PFSK-1 (cell line): ENCODE measurements around the gene DEFB115.

Source experiments
- FOXP2 ChIP-seq: optimal IDR thresholded peaks from 2 replicates; pipeline ENCODE3; 2011; ENCODE audit warnings: borderline replicate concordance, control low read depth, inconsistent platforms; ENCODE audit not compliant: insufficient read depth; ENCODE audit errors: extremely low read length, extremely low read depth
- POLR2AphosphoS5 ChIP-seq: IDR thresholded peaks from 2 replicates; pipeline ENCODE4 v1.6.1; 2012; ENCODE audit warnings: low read depth, mild to moderate bottlenecking, control low read depth, low read length, moderate library complexity
- SIN3A ChIP-seq: IDR thresholded peaks from 2 replicates; pipeline ENCODE4 v1.6.1; 2012; ENCODE audit warnings: mild to moderate bottlenecking, low read length, moderate library complexity, borderline replicate concordance; ENCODE audit not compliant: insufficient read depth
- TAF1 ChIP-seq: IDR thresholded peaks from 2 replicates; pipeline ENCODE4 v1.6.1; 2012; ENCODE audit warnings: low read length, control low read depth, borderline replicate concordance; ENCODE audit not compliant: insufficient read depth
- TF ChIP-seq, protein P1 (sequence below), 2 experiments: IDR thresholded peaks; 2 replicates each; pipeline versions ENCODE4 v1.6.1 to v1.8.0; 2011 to 2012; ENCODE audit warnings: low read depth in 2 of 2, low read length in 2 of 2, control low read depth in 1 of 2, inconsistent platforms in 1 of 2, mild to moderate bottlenecking in 1 of 2, moderate library complexity in 1 of 2; ENCODE audit not compliant: insufficient read depth in 1 of 2

DEFB115 gene

DNA sequence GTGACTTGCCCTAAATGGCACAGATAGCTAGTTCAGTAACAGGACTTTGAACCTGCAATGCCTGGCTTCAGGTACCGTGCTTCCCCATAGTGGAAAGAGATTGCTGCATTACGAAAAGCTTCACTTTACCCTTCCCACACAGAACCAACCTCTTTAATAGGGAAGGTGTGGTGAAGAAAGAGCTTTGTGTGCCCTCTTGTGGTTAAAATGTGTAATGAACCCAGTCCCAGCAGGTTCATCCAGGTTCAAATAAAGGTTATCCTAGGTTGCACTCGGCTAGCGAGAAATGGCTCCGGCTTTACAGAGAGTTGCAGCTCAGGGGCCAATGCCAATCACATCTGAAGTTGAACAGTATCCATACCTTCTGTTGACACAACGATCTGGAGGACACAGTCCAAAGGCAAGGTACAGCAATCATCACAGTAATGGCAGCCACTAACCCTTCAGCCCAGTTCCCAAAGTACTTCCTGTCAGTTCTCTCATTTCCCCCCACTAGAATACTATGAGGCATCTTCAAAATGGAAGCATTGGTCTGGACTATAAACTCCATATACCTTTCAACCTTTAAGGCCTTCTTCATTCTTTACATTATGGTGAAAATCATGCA is 3.0 kb downstream of the DEFB115 start:
- TF ChIP-seq POLR2AphosphoS5 (no peak), SIN3A (no peak), FOXP2 (no peak), TAF1 (no peak)
- TF ChIP-seq, protein P1, sequence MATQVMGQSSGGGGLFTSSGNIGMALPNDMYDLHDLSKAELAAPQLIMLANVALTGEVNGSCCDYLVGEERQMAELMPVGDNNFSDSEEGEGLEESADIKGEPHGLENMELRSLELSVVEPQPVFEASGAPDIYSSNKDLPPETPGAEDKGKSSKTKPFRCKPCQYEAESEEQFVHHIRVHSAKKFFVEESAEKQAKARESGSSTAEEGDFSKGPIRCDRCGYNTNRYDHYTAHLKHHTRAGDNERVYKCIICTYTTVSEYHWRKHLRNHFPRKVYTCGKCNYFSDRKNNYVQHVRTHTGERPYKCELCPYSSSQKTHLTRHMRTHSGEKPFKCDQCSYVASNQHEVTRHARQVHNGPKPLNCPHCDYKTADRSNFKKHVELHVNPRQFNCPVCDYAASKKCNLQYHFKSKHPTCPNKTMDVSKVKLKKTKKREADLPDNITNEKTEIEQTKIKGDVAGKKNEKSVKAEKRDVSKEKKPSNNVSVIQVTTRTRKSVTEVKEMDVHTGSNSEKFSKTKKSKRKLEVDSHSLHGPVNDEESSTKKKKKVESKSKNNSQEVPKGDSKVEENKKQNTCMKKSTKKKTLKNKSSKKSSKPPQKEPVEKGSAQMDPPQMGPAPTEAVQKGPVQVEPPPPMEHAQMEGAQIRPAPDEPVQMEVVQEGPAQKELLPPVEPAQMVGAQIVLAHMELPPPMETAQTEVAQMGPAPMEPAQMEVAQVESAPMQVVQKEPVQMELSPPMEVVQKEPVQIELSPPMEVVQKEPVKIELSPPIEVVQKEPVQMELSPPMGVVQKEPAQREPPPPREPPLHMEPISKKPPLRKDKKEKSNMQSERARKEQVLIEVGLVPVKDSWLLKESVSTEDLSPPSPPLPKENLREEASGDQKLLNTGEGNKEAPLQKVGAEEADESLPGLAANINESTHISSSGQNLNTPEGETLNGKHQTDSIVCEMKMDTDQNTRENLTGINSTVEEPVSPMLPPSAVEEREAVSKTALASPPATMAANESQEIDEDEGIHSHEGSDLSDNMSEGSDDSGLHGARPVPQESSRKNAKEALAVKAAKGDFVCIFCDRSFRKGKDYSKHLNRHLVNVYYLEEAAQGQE (IDR thresholded peaks at IDR 0.05; ENCODE audit: insufficient read depth in 1 of 2, low read depth in 2 of 2, low read length in 2 of 2): no peak

DNA sequence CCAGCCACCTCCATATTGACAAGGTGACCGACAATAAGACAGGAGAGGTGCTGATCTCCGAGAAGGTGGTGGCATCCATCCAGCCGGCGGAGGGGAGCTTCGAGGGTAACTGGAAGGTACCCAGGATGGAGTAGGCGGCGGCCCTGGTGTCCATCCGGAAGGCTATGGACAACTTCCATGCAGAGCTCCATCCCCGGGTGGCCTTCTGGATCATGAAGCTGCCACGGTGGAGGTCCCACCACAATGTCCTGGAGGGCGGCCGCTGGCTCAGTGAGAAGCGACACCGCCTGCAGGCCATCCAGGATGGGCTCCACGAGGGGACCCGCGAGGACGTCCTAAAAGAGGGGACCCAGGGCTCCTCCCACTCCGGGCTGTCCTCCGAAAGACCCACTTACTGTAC is 17.0 kb downstream of the DEFB115 start:
- TF ChIP-seq FOXP2: no peak
- no peak for TF ChIP-seq POLR2AphosphoS5
- TF ChIP-seq SIN3A: no peak
- no peak for TF ChIP-seq TAF1
- TF ChIP-seq, protein P1 (IDR thresholded peaks at IDR 0.05; ENCODE audit: insufficient read depth in 1 of 2, low read depth in 2 of 2, low read length in 2 of 2): no peak

DNA sequence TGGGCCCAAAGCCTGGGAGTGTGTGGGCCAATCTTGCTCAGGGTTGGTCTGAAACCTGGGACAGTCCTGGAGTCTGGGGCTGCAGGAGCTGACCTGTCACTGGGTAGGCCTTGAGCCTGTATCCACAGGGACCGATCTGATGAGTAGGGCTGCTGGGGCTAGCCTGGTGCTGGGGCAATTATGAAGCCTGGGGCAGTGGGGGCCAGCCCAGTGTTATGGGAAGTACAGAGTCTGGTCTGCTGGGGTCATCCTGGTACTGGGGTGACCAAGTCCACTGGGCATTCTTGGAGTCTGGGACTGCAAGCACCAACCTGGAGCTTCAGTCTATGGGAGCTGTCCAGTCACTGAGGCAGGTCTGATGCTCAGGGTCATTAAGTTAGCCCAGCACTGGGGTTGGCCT is 20.7 kb downstream of the DEFB115 start:
- TF ChIP-seq FOXP2 (no peak), SIN3A (no peak), TAF1 (no peak), POLR2AphosphoS5 (no peak)
- TF ChIP-seq, protein P1 (IDR thresholded peaks at IDR 0.05; ENCODE audit: insufficient read depth in 1 of 2, low read depth in 2 of 2, low read length in 2 of 2): no peak

DNA sequence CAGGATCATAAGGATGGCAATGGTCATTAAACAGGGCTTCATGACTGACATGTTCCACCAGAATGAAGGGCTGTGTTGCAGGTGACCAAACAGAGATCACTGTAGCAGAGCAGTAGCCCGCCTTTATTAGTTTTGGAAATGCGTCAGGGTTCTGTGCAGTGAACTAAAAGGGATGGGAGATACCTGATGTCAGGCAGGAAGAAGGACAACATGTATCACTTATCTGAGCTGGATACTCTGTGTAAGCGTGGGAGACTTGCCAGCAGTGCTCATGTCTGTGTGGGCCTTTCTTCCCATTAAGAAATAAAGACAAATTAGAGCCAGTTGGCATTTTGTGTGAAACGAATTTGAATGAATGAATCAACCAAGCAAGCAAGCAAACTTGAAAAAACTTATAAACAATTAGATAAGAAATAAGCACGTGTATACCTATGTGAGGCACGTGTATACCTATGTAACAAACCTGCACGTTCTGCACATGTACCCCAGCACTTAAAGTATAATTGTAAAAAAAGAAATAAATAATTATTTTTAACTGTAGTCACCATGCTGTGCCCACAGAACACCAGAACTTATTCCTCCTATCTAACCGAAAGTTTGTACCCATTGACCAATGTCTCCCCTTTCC is 51.2 kb downstream of the DEFB115 start, which contains the start of gene DEFB116:
DEFB116 (minus strand) TSS at position 51 of the 628 bp plus-strand sequence; CDS start at position 51, 0 bp downstream.
- TF ChIP-seq POLR2AphosphoS5: no peak
- TF ChIP-seq FOXP2: no peak
- TF ChIP-seq, protein P1 (IDR thresholded peaks at IDR 0.05; ENCODE audit: insufficient read depth in 1 of 2, low read depth in 2 of 2, low read length in 2 of 2): no peak
- no peak for TF ChIP-seq TAF1
- no peak for TF ChIP-seq SIN3A
